Stimulated activated CD8-positive, alpha-beta memory T cell treated with anti-CD3 and anti-CD28 coated beads, Interleukin-15, amount 100 ng/mL, for 1 hour (primary cell): ENCODE results near the gene FANCE.
"Not testable (repeated sequence)": the region's sequence is repeated elsewhere in the genome, so short reads cannot be mapped to it uniquely, and the experiment has no call there.

Source experiments
- DNase-seq: peaks from one replicate; pipeline ENCODE4 v3.0.0-alpha.2; 2020; ENCODE audit warnings: low read depth

Gene FANCE

GRCh38 chr6:35432291-35432690, 19.8 kb upstream of the FANCE start:
- no peak for DNase-seq

GRCh38 chr6:35432702-35433101, 19.4 kb upstream of the FANCE start:
- DNase-seq: not testable (repeated sequence)

GRCh38 chr6:35435074-35435837, 16.9 kb upstream of the FANCE start:
- DNase-seq: no peak

GRCh38 chr6:35436071-35436857, 15.9 kb upstream of the FANCE start:
- DNase-seq: no peak

- not testable (repeated sequence) for DNase-seq
Observed at GRCh38 chr6:35438378-35439065, 13.6 kb upstream of the FANCE start.

- no peak for DNase-seq
Observed at GRCh38 chr6:35439308-35439707, 12.8 kb upstream of the FANCE start.

GRCh38 chr6:35441205-35441604, 10.9 kb upstream of the FANCE start:
- no peak for DNase-seq

GRCh38 chr6:35441642-35442041, 10.5 kb upstream of the FANCE start:
- DNase-seq: no peak

- no peak for DNase-seq
Observed at GRCh38 chr6:35442693-35443092, 9.4 kb upstream of the FANCE start.

- DNase-seq: no peak
Observed at GRCh38 chr6:35443341-35444030, 8.7 kb upstream of the FANCE start.

GRCh38 chr6:35445691-35446090, 6.4 kb upstream of the FANCE start:
- DNase-seq: no peak

GRCh38 chr6:35448191-35448590, 3.9 kb upstream of the FANCE start:
- DNase-seq: no peak

GRCh38 chr6:35449287-35449881, 2.8 kb upstream of the FANCE start:
- DNase-seq: no peak

GRCh38 chr6:35451354-35452182, 570 bp upstream of the FANCE start:
- no peak for DNase-seq

GRCh38 chr6:35453236-35453635, 1.1 kb downstream of the FANCE start:
- no peak for DNase-seq

GRCh38 chr6:35454391-35455110, 2.4 kb downstream of the FANCE start:
- DNase-seq: no peak

GRCh38 chr6:35457907-35458306, 5.8 kb downstream of the FANCE start:
- DNase-seq: no peak

GRCh38 chr6:35461270-35461669, 9.1 kb downstream of the FANCE start:
- DNase-seq: no peak

- DNase-seq: no peak
Observed at GRCh38 chr6:35463292-35463691, 11.2 kb downstream of the FANCE start.

GRCh38 chr6:35465646-35466045, 13.5 kb downstream of the FANCE start:
- DNase-seq: no peak
